HepG2 (cell line): ENCODE results near the gene UCN2. TPM values are rescaled to one million over a fixed set of nuclear protein-coding genes. Genes with fewer than 3 reads are reported as not detected.

Experiments
- ATAC-seq: fragments of 200-7000 bp; cut with Tn5 transposase; 3 replicates; pipeline ENCODE4 v1.9.1; 2020; ENCODE audit warnings: mild to moderate bottlenecking, moderate library complexity
- BruUV-seq: library from RNA; stranded (reverse); fragments of 400-500 nt; replicated peaks from 2 replicates; lab custom pipeline; 2021; lab: Mats Ljungman, UMichigan
- CTCF ChIA-PET: fragments of 300-600 bp; formaldehyde crosslinking; extraction: SDS; loops from one replicate; lab custom pipeline; 2021; ENCODE audit warnings: low total read pairs, inconsistent platforms, low intra/inter-chr PET ratio; lab: Yijun Ruan, JAX
- POLR2A ChIA-PET: fragments of 350-600 bp; sonication (Branson Sonifier 250); formaldehyde crosslinking; loops from one replicate; lab custom pipeline; 2020; ENCODE audit warnings: antibody characterized with exemption, inconsistent platforms; lab: Yijun Ruan, JAX
- DNase-seq: peaks from one replicate; pipeline ENCODE4 v3.0.0-alpha.2; 2015; ENCODE audit warnings: low spot score
- FAIRE-seq: peaks from 3 replicates; lab custom pipeline; 2011; peaks lifted over from hg19 to GRCh38; lab: Jason Lieb, UNC
- H2AFZ ChIP-seq: one replicate; pipeline ENCODE4 v1.6.1; 2011; ENCODE audit warnings: low read length, inconsistent platforms
- H3K27ac ChIP-seq: fragments of 300-600 bp; 3 replicates; pipeline ENCODE4 v1.8.0; 2011; ENCODE audit warnings: mixed run types, mild to moderate bottlenecking, mixed read lengths, low read length, inconsistent platforms; ENCODE audit not compliant: insufficient read depth; ENCODE audit errors: extremely low read length
- H3K27me3 ChIP-seq, 2 experiments: fragments of 200-600 bp in 1 of 2; 2 replicates in 1 of 2; 3 replicates in 1 of 2; pipeline versions ENCODE4 v1.6.0 to v1.8.0; 2011; ENCODE audit warnings: low read length in 2 of 2, mild to moderate bottlenecking in 2 of 2, moderate library complexity in 2 of 2, inconsistent platforms in 1 of 2; ENCODE audit not compliant: insufficient read depth in 2 of 2, control insufficient read depth in 1 of 2
- H3K36me3 ChIP-seq, 2 experiments: fragments of 200-600 bp in 1 of 2; replicated peaks in 1 of 2; 2 replicates in 1 of 2; 3 replicates in 1 of 2; pipeline versions ENCODE4 v1.5.1 to v1.8.0; 2011; ENCODE audit warnings: low read length in 2 of 2, inconsistent platforms in 1 of 2; ENCODE audit not compliant: insufficient read depth in 2 of 2, control insufficient read depth in 1 of 2
- H3K4me1 ChIP-seq: 2 replicates; pipeline ENCODE4 v1.5.1; 2012; ENCODE audit warnings: low read length, inconsistent platforms; ENCODE audit not compliant: insufficient read depth
- H3K4me2 ChIP-seq: 2 replicates; pipeline ENCODE4 v1.6.0; 2011; ENCODE audit warnings: low read depth, low read length, inconsistent platforms
- H3K4me3 ChIP-seq, 3 experiments: fragments of 200-600 bp in 1 of 3; sonication (generic), shearing (Covaris generic) in 1 of 3; replicated peaks in 1 of 3; 2 replicates each; pipeline ENCODE4 v1.5.1; 2011 to 2016; ENCODE audit warnings: low read length in 3 of 3, inconsistent platforms in 2 of 3, low read depth in 2 of 3, mild to moderate bottlenecking in 2 of 3, control low read depth in 1 of 3, mixed read lengths in 1 of 3; ENCODE audit not compliant: insufficient read depth in 1 of 3
- H3K79me2 ChIP-seq: one replicate; pipeline ENCODE4 v1.6.1; 2011; ENCODE audit warnings: low read length, inconsistent platforms; ENCODE audit not compliant: insufficient read depth
- H3K9ac ChIP-seq: 2 replicates; pipeline ENCODE4 v1.6.0; 2011; ENCODE audit warnings: mild to moderate bottlenecking, low read depth, low read length, inconsistent platforms; ENCODE audit not compliant: insufficient read depth
- H3K9me3 ChIP-seq: 2 replicates; pipeline ENCODE4 v1.5.1; 2012; ENCODE audit warnings: mild to moderate bottlenecking, low read length
- H4K20me1 ChIP-seq: 2 replicates; pipeline ENCODE4 v1.6.0; 2011; ENCODE audit warnings: inconsistent platforms, mild to moderate bottlenecking, low read length, moderate library complexity; ENCODE audit not compliant: insufficient read depth
- ELF3 ChIP-seq: IDR thresholded peaks from 2 replicates; pipeline ENCODE4 v1.6.1; 2016; ENCODE audit warnings: missing genetic modification reagents, missing compliant biosample characterization
- POLR2G ChIP-seq: fragments of 200-400 bp; formaldehyde crosslinking; IDR thresholded peaks from 2 replicates; pipeline ENCODE4 v1.6.1; 2018; ENCODE audit warnings: mild to moderate bottlenecking, low read depth, low read length, moderate library complexity
- WGBS: methylation state at CpG from one replicate; pipeline ENCODE4 v1.1.6; 2017; ENCODE audit warnings: low lambda C conversion rate; 5-methylcytosine and 5-hydroxymethylcytosine counted together
- in situ Hi-C: cut with HindIII; loops from 2 replicates; pipeline ENCODE4 v1.10.0; 2017; ENCODE audit warnings: low pct_unique_long_range_greater_than_20kb; ENCODE audit not compliant: extremely low pct_ligation_motif_present
- intact Hi-C: fragments of 100-400 bp; cut with micrococcal nuclease; formaldehyde crosslinking; loops from one replicate; pipeline ENCODE4 v1.10.0; 2022; ENCODE audit not compliant: unreplicated experiment
- microRNA counts: library from miRNA; unstranded; fragments of <30 nt; microRNA quantifications from one replicate; lab custom pipeline; 2015
- microRNA-seq: library from miRNA; unstranded; fragments of <30 nt; microRNA quantifications from one replicate; pipeline ENCODE4, GENCODE V29; 2020
- polyA plus RNA-seq, 8 experiments: library from polyadenylated mRNA; depleted of rRNA in 3 of 8; stranded (reverse) in 7 of 8; unstranded in 1 of 8; fragments of >200 nt; fragmentation: Illumina TruSeq in 4 of 8; extraction: Trizol in 4 of 8; gene quantifications; 2 replicates each; pipeline versions ENCODE4 v1.2.1 to v1.2.3, GENCODE V29; 2011 to 2016; ENCODE audit warnings: low read depth in 4 of 8, missing spikeins in 1 of 8, mixed read lengths in 1 of 8; ENCODE audit not compliant: insufficient read depth in 1 of 8
- small RNA-seq, 3 experiments: library from RNA; depleted of rRNA; stranded (forward); fragments of <200 nt; gene quantifications; one replicate each; pipeline ENCODE3, GENCODE V24; 2012; ENCODE audit warnings: low read depth in 2 of 3, low replicate concordance in 1 of 3; ENCODE audit not compliant: insufficient read length in 3 of 3, insufficient read depth in 2 of 3
- total RNA-seq, 5 experiments: library from RNA; depleted of rRNA; stranded (reverse); fragments of >200 nt; fragmentation: Illumina TruSeq; extraction: Trizol; gene quantifications; 2 replicates each; pipeline ENCODE4 v1.2.3, GENCODE V29; 2016; ENCODE audit warnings: low read depth in 1 of 5

The UCN2 gene
- total and polyA plus RNA-seq, 2 of the 13 experiments (the other 11 are each of a cell fraction or from before 2014, with no cell fraction given): 0.07 to 1.5 TPM

GRCh38 chr3:48514431-48515227, 49.0 kb downstream of the UCN2 start:
- no peak overlapping the region for H3K4me3 ChIP-seq
- no peaks in the 10 kb centered on the region for H3K4me1 ChIP-seq
- H3K36me3 ChIP-seq: peaks cover 0 to 8% of the 10 kb centered on the region in 2 experiments; a peak in 1 of 5 replicates
- POLR2A ChIA-PET: no interaction called here
- intact Hi-C loops: no loop called here
- BruUV-seq: no TSS peak
- ATAC-seq (no peak), DNase-seq (no peak), FAIRE-seq (no peak)
- no peak for TF ChIP-seq ELF3
- TF ChIP-seq POLR2G: 0 out of 2 replicates have a peak, but pooled peaks have one; percentile 54
- no peaks in the 10 kb centered on the region for H3K9me3 ChIP-seq
- H4K20me1 ChIP-seq: no peaks in the 10 kb centered on the region
- no peak overlapping the region for H3K4me2 ChIP-seq
- 91% methylated on average over 7 of the region's 8 CpGs for WGBS
- no peak overlapping the region for H3K9ac ChIP-seq
- CTCF ChIA-PET: no interaction called here
- H3K79me2 ChIP-seq: no peaks in the 10 kb centered on the region
- no peaks in the 10 kb centered on the region; a peak in 1 of 5 replicates for H3K27me3 ChIP-seq
- in situ Hi-C loops: no loop called here
- no peak overlapping the region for H2AFZ ChIP-seq
- no peak overlapping the region for H3K27ac ChIP-seq

MicroRNA genes within 50 kb of the gene (microRNA counts, 767-probe panel; counts per million panel counts)
- not detected for microRNA hsa-miR-711 (lab: Ali Mortazavi, UCI)

Small RNA genes within 50 kb of the gene (microRNA-seq; reads per million reads assigned to microRNA genes)
- not detected for gene MIR6823
- gene MIR711: not detected

Small RNA genes within 50 kb of the gene (small RNA-seq; reads per million reads assigned to genes)
- gene MIR6823: 0 to 0.33 (median 0.10) reads per million in 3 experiments

Other genes starting within 250 kb of the UCN2 start
- gene SPINK8, start 230.1 kb downstream of the UCN2 start, total RNA-seq (2016; rRNA removed; fragmentation: Illumina TruSeq; extraction: Trizol): not detected in 2 replicates
- not detected in 2 replicates for gene SPINK8, start 230.1 kb downstream of the UCN2 start, polyA plus RNA-seq (2011; rRNA removed)
- not detected in 2 replicates for gene FBXW12, start 191.6 kb downstream of the UCN2 start, total RNA-seq (2016; rRNA removed; fragmentation: Illumina TruSeq; extraction: Trizol)
- not detected in 2 replicates for gene FBXW12, start 191.6 kb downstream of the UCN2 start, polyA plus RNA-seq (2011; rRNA removed)
- 25.4 and 86.0 TPM in 2 replicates for gene PLXNB1, start 133.7 kb downstream of the UCN2 start, total RNA-seq (2016; rRNA removed; fragmentation: Illumina TruSeq; extraction: Trizol)
- 143 and 179 TPM in 2 replicates for gene PLXNB1, start 133.7 kb downstream of the UCN2 start, polyA plus RNA-seq (2011; rRNA removed)
- 29.4 and 38.3 TPM in 2 replicates for gene CCDC51, start 123.7 kb downstream of the UCN2 start, total RNA-seq (2016; rRNA removed; fragmentation: Illumina TruSeq; extraction: Trizol)
- gene CCDC51, start 123.7 kb downstream of the UCN2 start, polyA plus RNA-seq (2011; rRNA removed): 15.5 and 18.1 TPM in 2 replicates
- 486 and 510 TPM in 2 replicates for gene TMA7, start 123.5 kb downstream of the UCN2 start, total RNA-seq (2016; rRNA removed; fragmentation: Illumina TruSeq; extraction: Trizol)
- 80.9 and 100 TPM in 2 replicates for gene TMA7, start 123.5 kb downstream of the UCN2 start, polyA plus RNA-seq (2011; rRNA removed)
- 11.4 and 12.5 TPM in 2 replicates for gene ATRIP, start 117.0 kb downstream of the UCN2 start, total RNA-seq (2016; rRNA removed; fragmentation: Illumina TruSeq; extraction: Trizol)
- gene ATRIP, start 117.0 kb downstream of the UCN2 start, polyA plus RNA-seq (2011; rRNA removed): 5.1 and 5.3 TPM in 2 replicates
- gene SHISA5, start 59.6 kb downstream of the UCN2 start, total RNA-seq (2016; rRNA removed; fragmentation: Illumina TruSeq; extraction: Trizol): 74.3 and 91.4 TPM in 2 replicates
- 75.8 and 83.0 TPM in 2 replicates for gene SHISA5, start 59.6 kb downstream of the UCN2 start, polyA plus RNA-seq (2011; rRNA removed)
- 6.4 and 7.1 TPM in 2 replicates for gene PFKFB4, start 7.0 kb downstream of the UCN2 start, total RNA-seq (2016; rRNA removed; fragmentation: Illumina TruSeq; extraction: Trizol)
- 103 and 122 TPM in 2 replicates for gene PFKFB4, start 7.0 kb downstream of the UCN2 start, polyA plus RNA-seq (2011; rRNA removed)
- 0.55 and 2.7 TPM in 2 replicates for gene COL7A1, start 31.5 kb upstream of the UCN2 start, total RNA-seq (2016; rRNA removed; fragmentation: Illumina TruSeq; extraction: Trizol)
- 11.7 and 18.1 TPM in 2 replicates for gene COL7A1, start 31.5 kb upstream of the UCN2 start, polyA plus RNA-seq (2011; rRNA removed)
- 273 and 316 TPM in 2 replicates for gene UQCRC1, start 45.9 kb upstream of the UCN2 start, total RNA-seq (2016; rRNA removed; fragmentation: Illumina TruSeq; extraction: Trizol)
- gene UQCRC1, start 45.9 kb upstream of the UCN2 start, polyA plus RNA-seq (2011; rRNA removed): 680 and 772 TPM in 2 replicates
- 0.31 TPM in 1 of 2 replicates, not detected in the other for gene TMEM89, start 58.0 kb upstream of the UCN2 start, total RNA-seq (2016; rRNA removed; fragmentation: Illumina TruSeq; extraction: Trizol)
- 0.30 and 0.59 TPM in 2 replicates for gene TMEM89, start 58.0 kb upstream of the UCN2 start, polyA plus RNA-seq (2011; rRNA removed)
- gene SLC26A6, start 71.7 kb upstream of the UCN2 start, total RNA-seq (2016; rRNA removed; fragmentation: Illumina TruSeq; extraction: Trizol): 10.3 and 40.7 TPM in 2 replicates
- gene SLC26A6, start 71.7 kb upstream of the UCN2 start, polyA plus RNA-seq (2011; rRNA removed): 184 and 298 TPM in 2 replicates
- gene CELSR3, start 99.1 kb upstream of the UCN2 start, total RNA-seq (2016; rRNA removed; fragmentation: Illumina TruSeq; extraction: Trizol): 3.2 and 5.4 TPM in 2 replicates
- 6.7 and 8.3 TPM in 2 replicates for gene CELSR3, start 99.1 kb upstream of the UCN2 start, polyA plus RNA-seq (2011; rRNA removed)
- gene NCKIPSD, start 122.1 kb upstream of the UCN2 start, total RNA-seq (2016; rRNA removed; fragmentation: Illumina TruSeq; extraction: Trizol): 13.5 and 14.3 TPM in 2 replicates
- gene NCKIPSD, start 122.1 kb upstream of the UCN2 start, polyA plus RNA-seq (2011; rRNA removed): 35.2 and 44.2 TPM in 2 replicates
- 65.5 and 85.5 TPM in 2 replicates for gene IP6K2, start 153.4 kb upstream of the UCN2 start, total RNA-seq (2016; rRNA removed; fragmentation: Illumina TruSeq; extraction: Trizol)
- 112 and 115 TPM in 2 replicates for gene IP6K2, start 153.4 kb upstream of the UCN2 start, polyA plus RNA-seq (2011; rRNA removed)